Epithelial cell of esophagus (primary cell): ENCODE measurements around the gene EHD1.

Source experiments
- DNase-seq: peaks from one replicate; pipeline ENCODE4 v3.0.0; 2010; ENCODE audit warnings: low read depth
- H3K4me3 ChIP-seq: 2 replicates; pipeline ENCODE4 v1.5.1; 2011; ENCODE audit warnings: mild to moderate bottlenecking, low read length, control low read depth
- TF ChIP-seq, protein P1 (sequence below): IDR thresholded peaks from 2 replicates; pipeline ENCODE4 v1.5.1; 2011; ENCODE audit warnings: low read depth, mild to moderate bottlenecking, low read length, control low read depth, inconsistent platforms; ENCODE audit not compliant: insufficient read depth; ENCODE audit errors: missing control alignments

Gene EHD1

DNA sequence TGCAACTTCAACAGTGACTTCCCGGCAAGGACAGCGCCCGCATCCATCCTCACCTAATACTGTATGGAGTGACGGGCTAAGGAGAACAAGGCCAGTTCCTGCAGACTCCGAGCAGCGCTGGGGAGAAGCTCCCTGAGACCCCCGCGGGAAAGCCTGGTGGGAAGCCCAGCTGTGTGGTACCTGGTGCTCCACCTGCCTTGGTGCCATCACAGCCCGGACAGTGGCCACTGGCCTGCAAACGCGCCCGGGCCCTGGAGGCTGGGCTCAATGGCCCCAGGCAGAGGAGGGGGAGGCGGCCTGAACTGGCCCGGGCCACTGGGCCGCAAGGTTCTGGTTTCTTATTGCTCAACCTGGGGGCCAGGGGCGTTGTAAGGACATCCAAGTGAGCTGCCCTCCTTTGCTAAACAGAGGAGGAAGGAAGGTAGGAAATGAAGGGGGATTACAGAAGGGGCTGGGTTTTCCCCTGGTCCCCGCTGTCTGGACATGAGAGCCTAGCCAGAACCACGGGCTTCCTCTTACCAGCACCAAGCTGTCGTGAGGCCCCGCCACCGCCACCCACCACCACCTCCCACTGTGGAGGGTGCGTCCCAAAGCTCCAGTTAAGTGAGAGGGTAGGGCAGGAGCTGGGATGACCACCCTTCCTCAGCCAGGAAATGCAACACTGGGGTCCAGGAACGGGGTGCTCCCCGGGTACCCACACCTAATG is 25.5 kb downstream of the EHD1 start:
- TF ChIP-seq, protein P1, sequence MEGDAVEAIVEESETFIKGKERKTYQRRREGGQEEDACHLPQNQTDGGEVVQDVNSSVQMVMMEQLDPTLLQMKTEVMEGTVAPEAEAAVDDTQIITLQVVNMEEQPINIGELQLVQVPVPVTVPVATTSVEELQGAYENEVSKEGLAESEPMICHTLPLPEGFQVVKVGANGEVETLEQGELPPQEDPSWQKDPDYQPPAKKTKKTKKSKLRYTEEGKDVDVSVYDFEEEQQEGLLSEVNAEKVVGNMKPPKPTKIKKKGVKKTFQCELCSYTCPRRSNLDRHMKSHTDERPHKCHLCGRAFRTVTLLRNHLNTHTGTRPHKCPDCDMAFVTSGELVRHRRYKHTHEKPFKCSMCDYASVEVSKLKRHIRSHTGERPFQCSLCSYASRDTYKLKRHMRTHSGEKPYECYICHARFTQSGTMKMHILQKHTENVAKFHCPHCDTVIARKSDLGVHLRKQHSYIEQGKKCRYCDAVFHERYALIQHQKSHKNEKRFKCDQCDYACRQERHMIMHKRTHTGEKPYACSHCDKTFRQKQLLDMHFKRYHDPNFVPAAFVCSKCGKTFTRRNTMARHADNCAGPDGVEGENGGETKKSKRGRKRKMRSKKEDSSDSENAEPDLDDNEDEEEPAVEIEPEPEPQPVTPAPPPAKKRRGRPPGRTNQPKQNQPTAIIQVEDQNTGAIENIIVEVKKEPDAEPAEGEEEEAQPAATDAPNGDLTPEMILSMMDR, result no peak
- no peak for DNase-seq
- H3K4me3 ChIP-seq, result no peak overlapping the region

- no peak overlapping the region for H3K4me3 ChIP-seq
- DNase-seq, result no peak
- TF ChIP-seq, protein P1, result no peak
These were observed 26.5 kb downstream of the EHD1 start for GRCh38 chr11:64851831-64852351.

- TF ChIP-seq, protein P1, result no peak
- peak; percentile 35 for DNase-seq
- H3K4me3 ChIP-seq, result no peak overlapping the region
These were observed 27.3 kb downstream of the EHD1 start for GRCh38 chr11:64850979-64851567.

- H3K4me3 ChIP-seq, result no peak overlapping the region
These were observed 28.6 kb downstream of the EHD1 start for GRCh38 chr11:64849598-64850356.

GRCh38 chr11:64848826-64849597 is 29.4 kb downstream of the EHD1 start:
- TF ChIP-seq, protein P1, result no peak
- DNase-seq, result no peak
- H3K4me3 ChIP-seq, result no peak overlapping the region

More at GRCh38 chr11:64849598-64850356, 28.6 kb downstream of the EHD1 start:
- TF ChIP-seq, protein P1, result no peak
- no peak for DNase-seq

DNA sequence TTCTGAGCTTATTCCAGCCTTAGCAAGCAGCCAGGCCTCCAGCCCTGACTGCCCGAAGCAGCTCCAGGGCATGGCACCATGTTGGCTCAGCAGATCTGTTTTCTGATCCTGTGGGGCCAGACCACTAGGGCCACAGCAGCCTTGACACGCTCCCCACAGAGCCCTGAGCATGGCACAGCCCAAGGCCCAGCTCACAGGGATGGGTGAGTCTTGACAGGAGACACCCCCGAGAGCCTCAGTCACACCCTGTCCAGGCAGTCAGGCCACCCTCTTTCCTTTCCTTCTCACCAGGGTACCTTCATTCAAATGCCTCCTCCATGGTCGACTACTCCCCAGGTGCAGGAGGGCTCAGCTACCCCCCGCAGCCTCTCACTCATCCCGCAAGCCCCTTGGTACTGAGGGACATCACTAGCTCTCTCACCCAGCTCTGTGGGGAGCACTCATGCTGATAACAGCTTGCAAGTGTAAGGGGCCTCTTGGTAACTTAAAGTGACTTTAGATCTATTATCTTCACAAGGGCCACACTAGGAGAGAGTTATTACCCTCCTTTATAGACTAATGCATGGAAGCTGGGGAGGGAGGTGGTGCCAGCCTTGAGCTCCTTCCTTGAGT is 30.1 kb downstream of the EHD1 start:
- DNase-seq, result no peak
- no peak overlapping the region for H3K4me3 ChIP-seq
- TF ChIP-seq, protein P1, result no peak
